Measurements from ENCODE around the gene PLCB3.

Gene PLCB3

GRCh38 chr11:64290352-64291261 lies 39.3 kb downstream of the PLCB3 start:
- DNase-seq = no peak

GRCh38 chr11:64291262-64291751 lies 40.0 kb downstream of the PLCB3 start, which contains the start of gene KCNK4:
Gene KCNK4, plus strand, starts transcription at chr11:64291302. Its CDS starts 1,717 bp downstream, at chr11:64293019.
- no peak for DNase-seq

DNA sequence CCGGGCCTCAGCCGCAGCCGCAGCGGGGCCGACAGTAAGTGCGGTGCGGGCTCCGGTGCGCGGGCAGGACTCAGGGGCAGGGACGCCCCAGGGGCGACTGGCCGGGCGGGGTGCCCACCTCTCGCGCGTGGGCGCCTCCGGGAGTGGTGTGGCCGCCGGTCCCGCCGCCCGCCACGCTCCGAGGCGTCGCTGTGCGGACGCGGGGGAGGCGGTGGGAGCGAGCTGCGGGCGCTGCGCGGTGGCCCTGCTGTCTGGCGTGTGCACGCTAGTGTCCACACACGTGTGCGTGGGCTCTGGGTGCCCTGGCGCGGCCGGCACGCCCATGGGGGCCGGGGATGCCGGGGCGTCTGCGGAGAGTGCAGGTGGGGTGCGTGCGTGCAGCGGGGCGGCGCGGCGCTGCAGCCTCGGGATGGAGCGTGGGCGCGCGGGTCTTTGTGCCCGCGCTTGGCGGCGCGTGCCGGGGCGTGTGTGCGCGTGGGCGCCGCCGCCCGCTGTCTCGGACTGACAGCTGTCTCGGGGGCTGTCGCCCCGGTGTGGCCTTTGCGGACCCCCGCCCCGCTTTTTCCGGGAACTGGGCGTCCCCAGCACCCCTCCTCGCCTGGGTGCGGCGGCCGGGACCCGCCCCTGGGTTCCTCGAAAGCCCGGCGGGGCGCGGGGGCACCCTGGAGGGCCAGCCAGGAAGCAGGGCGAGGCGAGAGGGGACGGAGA lies 40.6 kb downstream of the PLCB3 start:
- no peak for DNase-seq

GRCh38 chr11:64292460-64293254 lies 41.3 kb downstream of the PLCB3 start:
- no peak for DNase-seq

GRCh38 chr11:64294774-64295173 lies 43.4 kb downstream of the PLCB3 start:
- DNase-seq = no peak

DNA sequence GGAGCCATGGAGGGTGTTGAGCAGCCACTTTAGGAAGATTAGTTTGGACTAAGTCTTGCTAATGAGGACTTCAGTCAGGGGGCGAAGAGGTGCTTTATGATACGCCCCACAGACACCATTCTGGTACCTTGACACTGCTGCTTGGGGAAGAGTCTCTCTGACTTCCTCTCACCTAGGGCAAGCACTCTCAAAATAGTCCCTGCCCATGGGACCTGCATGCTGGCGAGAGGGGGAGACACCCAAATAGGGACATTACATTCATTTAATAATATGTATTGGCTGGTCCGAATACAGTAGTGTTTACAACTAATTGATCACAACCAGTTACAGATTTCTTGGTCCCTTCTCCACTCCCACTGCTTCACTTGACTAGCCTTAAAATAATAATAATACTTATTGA lies 44.4 kb downstream of the PLCB3 start:
- no peak for DNase-seq

GRCh38 chr11:64296236-64296635 lies 44.9 kb downstream of the PLCB3 start:
- no peak for DNase-seq

- DNase-seq = no peak
Measured at GRCh38 chr11:64296830-64297698, 45.7 kb downstream of the PLCB3 start.

DNA sequence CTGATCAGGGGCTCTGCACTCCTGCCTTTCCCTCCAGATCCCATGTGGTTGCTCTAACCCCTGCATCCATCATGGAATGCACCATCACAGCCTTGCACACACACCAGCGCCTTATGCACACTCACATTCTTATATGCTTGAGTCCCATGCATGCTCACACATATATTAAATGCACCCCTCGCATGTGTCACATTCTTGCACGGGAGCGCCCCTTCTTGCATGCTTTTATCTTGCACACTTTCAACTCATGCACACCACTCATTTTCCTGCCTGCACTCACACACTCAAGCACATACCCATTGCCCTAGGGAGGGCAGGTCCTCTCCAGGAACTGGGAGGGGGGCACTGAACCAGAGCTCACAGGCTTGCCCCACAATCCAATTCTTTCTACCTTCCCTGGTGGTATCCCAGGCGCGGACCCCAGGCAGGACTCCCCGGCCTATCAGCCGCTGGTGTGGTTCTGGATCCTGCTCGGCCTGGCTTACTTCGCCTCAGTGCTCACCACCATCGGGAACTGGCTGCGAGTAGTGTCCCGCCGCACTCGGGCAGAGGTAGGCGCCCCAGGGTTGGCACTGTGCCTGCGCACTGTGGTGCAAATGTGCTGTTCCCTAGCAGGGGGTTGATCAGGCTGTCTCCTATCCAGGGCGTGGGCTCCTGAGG lies 46.5 kb downstream of the PLCB3 start:
- no peak for DNase-seq

DNA sequence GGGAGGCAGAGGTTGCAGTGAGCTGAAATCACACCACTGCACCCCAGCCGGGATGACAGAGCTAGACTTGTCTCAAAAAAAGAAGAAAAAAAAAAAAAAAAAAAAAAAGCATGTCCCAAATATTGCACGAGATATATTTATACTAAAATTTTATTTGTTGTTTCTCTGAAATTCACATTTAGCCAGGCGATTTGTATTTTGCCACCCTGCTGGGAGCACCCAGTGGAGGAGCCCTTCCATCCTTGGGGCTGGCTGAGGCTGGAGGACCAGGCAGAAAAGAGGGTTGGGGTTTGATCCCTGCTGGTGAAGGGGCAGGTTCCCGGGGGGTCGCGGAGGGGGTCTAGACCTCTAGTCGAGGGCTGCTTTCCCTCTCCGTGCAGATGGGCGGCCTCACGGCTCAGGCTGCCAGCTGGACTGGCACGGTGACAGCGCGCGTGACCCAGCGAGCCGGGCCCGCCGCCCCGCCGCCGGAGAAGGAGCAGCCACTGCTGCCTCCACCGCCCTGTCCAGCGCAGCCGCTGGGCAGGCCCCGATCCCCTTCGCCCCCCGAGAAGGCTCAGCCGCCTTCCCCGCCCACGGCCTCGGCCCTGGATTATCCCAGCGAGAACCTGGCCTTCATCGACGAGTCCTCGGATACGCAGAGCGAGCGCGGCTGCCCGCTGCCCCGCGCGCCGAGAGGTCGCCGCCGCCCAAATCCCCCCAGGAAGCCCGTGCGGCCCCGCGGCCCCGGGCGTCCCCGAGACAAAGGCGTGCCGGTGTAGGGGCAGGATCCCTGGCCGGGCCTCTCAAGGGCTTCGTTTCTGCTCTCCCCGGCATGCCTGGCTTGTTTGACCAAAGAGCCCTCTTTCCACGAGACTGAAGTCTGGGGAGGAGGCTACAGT lies 47.9 kb downstream of the PLCB3 start:
- no peak for DNase-seq

DNA sequence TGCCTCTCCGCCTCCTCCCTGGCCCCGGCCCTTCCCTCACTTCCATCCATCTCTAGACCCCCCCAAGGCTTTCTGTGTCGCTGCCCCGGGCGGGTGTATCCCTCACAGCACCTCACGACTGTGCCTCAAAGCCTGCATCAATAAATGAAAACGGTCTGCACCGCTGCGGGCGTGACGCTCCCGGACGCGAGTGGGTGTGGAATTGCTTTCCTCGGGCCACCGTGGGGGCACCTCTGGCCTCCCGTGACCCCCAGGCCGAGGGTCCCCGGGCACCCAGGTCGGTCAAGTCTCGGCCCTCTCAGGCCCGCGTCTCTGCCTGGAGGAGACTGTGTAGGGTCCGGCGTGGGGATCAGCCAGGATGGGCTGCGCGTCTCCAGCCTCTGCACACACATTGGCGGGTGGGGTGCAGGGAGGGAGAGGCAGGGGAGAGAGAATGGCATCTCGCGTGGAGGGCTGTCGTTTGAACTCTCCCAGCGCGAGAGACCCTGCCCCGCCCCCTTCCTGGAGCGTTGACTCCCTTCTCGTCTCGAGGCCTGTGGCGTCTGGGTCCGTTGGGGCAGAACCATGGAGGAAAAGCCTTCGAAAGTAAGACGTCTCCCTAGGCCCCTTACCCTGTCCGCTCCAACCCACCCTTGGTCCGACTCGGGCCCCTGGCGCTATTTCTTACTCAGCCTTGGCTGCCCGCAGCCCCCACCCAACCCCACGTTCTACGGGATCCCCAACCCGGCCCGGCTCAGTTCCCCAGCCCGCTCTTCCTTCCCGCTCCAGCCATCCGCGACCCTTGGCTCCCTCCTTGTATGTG lies 48.7 kb downstream of the PLCB3 start, which contains the start of gene CATSPERZ:
CATSPERZ (plus strand) TSS at position 512 of the 802 bp plus-strand sequence; CDS start at position 565, 53 bp downstream.
- DNase-seq = no peak

DNA sequence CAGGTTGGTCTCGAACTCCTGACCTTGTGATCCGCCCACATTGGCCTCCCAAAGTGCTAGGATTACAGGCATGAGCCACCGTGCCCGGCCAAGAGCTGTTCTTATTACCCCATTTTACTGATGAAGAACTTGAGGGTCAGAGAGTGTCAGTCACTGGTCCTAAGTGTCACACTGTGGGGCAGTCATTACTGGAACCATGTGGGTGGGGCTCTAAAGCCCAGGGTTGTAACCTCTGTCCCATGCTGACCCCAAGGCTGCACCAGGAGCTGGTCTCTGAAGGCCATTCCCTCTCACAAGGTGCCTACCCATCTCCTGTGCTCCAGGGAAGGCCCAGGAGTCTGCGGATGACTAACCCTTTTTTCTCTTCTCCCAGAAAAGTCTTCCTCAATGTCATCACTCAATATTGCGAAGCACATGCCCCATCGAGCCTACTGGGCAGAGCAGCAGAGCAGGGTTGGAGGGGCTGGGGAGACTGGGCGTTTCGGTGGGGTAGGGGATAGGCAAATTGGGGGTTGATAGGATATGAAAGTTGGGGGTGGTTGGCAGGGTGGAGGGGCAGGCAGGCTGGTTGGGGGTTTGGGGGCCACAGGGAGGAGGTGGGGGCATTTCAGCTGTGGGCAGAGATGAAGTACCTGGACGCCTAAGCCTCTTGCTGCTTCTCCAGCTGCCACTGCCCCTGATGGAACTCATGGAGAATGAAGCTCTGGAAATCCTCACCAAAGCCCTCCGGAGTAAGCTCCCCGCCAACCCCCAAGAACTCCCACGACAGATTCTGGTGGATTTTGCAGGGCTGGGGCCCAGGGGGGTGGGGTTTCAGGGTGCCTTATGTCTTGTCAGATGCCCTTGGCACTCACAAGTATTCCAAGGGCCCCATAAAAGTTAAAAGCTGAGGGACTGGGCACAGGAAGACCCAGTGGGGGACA lies 52.0 kb downstream of the PLCB3 start:
- DNase-seq = no peak

DNA sequence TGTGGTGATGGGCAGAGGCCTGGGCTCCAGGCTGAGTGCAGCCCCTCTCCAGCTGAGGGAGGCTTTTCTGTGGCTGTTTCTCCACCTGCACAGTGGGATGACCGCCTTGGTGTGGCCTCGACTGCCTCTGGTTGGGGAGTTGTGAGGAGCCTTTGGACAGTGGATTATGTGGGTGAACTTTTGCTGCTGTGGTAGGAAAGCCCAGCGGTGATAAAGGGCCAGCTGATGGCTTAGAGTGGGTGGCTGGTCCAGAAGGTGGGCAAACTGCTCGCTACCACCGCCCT lies 52.6 kb downstream of the PLCB3 start:
- DNase-seq = no peak

DNA sequence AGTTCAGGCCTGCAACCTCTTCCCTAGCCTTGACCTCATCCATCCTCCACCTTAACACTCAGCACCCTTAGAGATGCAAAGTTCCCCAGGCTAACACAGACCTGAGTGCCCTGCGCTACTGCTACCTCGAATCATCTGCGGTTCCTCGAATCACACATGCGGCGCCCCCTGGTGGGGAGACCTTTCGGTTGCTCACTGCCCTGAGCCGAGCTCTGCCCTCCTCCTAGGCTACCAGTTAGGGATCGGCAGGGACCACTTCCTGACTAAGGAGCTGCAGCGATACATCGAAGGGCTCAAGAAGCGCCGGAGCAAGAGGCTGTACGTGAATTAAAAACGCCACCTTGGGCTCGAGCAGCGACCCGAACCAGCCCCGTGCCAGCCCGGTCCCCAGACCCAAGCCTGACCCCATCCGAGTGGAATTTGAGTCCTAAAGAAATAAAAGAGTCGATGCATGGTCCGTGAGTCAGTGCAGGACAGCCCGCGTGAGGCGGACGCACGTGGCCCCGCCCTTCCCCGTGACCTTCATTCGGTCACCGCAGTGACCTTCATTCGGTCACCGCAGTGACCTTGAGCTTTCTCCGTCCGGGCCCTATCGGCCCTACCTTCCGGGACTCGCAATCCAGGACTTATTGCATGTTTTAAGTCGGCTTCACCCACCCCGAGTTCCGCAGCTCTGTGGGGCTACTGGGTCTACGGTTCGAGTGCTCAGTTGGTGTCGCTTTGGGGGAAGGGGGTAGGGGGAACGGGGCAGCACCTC lies 53.2 kb downstream of the PLCB3 start:
- DNase-seq = peak; percentile 71

GRCh38 chr11:64305075-64305690 lies 53.9 kb downstream of the PLCB3 start, which contains the start of gene ESRRA:
Gene ESRRA, plus strand, starts transcription at chr11:64305524. Its CDS starts 1,656 bp downstream, at chr11:64307180.
- peak; percentile 97 for DNase-seq

DNA sequence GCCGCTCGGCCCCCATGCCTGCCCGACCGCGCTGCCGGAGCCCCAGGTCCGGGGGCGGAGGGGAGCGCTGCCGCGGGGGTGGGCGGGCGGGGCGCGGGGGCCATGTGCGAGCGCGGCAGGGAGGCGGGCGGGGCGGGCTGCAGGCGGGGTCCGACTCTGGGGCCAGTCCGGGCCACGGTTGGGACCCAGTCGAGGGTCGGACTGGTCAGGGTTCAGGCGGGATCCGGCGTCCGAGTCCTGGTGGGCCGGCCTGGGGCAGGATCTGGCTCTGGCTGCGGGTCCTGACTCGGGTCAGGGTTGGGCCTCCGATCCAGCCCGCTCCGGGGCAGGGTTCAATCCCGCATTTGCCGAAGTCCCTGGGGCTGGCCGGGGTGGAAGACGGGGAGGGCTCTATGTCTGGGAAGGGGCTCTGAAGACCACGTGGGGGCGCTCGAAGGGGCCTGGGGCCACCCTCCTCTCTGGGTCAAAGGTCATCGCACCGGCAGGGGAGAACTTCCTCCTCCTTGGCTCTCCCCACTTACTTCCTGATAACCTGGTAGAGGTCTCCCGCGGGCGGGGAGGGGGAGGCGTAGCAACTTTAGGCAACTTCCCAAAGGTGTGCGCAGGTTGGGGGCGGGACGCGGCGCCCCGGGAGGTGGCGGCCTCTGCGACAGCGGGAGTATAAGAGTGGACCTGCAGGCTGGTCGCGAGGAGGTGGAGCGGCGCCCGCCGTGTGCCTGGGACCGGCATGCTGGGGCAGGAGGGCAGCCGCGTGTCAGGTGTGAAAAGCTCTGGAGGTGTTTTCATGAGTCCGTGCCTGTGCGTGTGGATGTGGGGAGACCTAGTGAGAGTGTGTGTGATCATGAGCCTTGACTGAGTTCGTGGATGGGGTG lies 54.6 kb downstream of the PLCB3 start:
- DNase-seq = no peak
